Neutrophil (primary cell): ENCODE data around the gene SCMH1.

ENCODE experiments used
- H3K27ac ChIP-seq: fragments of 200-600 bp; sonication (generic); 2 replicates; pipeline ENCODE4 v1.5.1; 2016; ENCODE audit warnings: mild to moderate bottlenecking, moderate library complexity
- H3K27me3 ChIP-seq: fragments of 200-600 bp; sonication (generic); 2 replicates; pipeline ENCODE4 v1.6.0; 2016; ENCODE audit warnings: mild to moderate bottlenecking
- H3K36me3 ChIP-seq: fragments of 200-600 bp; sonication (generic); 2 replicates; pipeline ENCODE4 v1.5.1; 2017
- H3K4me1 ChIP-seq, 2 experiments: fragments of 200-600 bp in 1 of 2; sonication (generic) in 1 of 2; 1 replicate in 1 of 2; 2 replicates in 1 of 2; pipeline versions ENCODE4 v1.5.1 to v1.6.1; 2013 to 2016; ENCODE audit warnings: low read depth in 1 of 2, low read length in 1 of 2, mild to moderate bottlenecking in 1 of 2, moderate library complexity in 1 of 2; ENCODE audit not compliant: control insufficient read depth in 1 of 2, insufficient read depth in 1 of 2
- H3K4me3 ChIP-seq, 2 experiments: fragments of 200-600 bp in 1 of 2; sonication (generic) in 1 of 2; 1 replicate in 1 of 2; 2 replicates in 1 of 2; pipeline ENCODE4 v1.5.1; 2013 to 2016; ENCODE audit warnings: low read depth in 1 of 2, low read length in 1 of 2, mild to moderate bottlenecking in 1 of 2, moderate library complexity in 1 of 2
- H3K9me3 ChIP-seq: fragments of 200-600 bp; sonication (generic); 2 replicates; pipeline ENCODE4 v1.5.1; 2016
- TF ChIP-seq, protein P1 (sequence below): fragments of 200-600 bp; sonication (generic); IDR thresholded peaks from 2 replicates; pipeline ENCODE4 v1.5.1; 2016; ENCODE audit warnings: antibody characterized with exemption

The SCMH1 gene

DNA sequence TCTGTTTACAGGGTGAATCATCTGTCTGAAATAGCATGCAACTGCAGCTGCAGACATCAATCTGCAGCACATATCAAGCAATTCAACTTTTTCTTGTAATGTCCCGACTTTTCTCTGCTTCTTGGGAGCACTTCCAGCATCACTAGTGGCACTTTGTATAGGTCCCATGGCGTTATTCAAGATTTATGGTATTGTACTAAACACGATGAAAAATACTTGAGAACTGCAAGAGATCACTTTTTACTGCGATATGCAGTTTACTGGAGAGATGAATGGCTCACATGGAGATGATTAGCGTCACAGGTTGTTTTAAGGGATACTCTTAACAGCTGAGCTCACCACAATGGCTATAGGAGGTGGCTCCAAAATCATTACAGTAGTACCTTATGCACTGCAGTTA, 7.2 kb upstream of the SCMH1 start:
- H3K4me3 ChIP-seq, result no peak overlapping the region
- TF ChIP-seq, protein P1, sequence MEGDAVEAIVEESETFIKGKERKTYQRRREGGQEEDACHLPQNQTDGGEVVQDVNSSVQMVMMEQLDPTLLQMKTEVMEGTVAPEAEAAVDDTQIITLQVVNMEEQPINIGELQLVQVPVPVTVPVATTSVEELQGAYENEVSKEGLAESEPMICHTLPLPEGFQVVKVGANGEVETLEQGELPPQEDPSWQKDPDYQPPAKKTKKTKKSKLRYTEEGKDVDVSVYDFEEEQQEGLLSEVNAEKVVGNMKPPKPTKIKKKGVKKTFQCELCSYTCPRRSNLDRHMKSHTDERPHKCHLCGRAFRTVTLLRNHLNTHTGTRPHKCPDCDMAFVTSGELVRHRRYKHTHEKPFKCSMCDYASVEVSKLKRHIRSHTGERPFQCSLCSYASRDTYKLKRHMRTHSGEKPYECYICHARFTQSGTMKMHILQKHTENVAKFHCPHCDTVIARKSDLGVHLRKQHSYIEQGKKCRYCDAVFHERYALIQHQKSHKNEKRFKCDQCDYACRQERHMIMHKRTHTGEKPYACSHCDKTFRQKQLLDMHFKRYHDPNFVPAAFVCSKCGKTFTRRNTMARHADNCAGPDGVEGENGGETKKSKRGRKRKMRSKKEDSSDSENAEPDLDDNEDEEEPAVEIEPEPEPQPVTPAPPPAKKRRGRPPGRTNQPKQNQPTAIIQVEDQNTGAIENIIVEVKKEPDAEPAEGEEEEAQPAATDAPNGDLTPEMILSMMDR, result no peak
- H3K36me3 ChIP-seq, result no peaks in the 10 kb centered on the region
- H3K27ac ChIP-seq, result no peak overlapping the region
- no peaks in the 10 kb centered on the region for H3K9me3 ChIP-seq
- no peaks in the 10 kb centered on the region for H3K4me1 ChIP-seq
- H3K27me3 ChIP-seq, result no peaks in the 10 kb centered on the region

DNA sequence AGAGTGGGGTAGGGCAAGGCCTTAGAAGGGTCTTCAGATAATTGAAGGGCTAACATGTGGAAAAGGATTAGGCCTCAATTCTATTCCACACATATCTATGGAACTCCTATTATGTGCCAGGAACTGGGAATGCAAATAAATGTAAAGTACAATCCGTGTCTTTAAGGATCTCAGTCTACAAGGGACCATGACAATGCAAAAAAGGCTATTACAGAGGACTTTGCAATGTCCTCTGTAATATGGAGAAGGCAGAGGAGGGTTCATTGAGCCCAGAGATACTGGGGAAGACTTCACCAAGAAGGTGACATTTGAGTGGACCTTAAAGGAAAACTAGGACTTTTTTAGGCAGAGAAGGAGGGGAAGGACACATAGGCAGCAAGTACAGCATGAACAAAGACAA, 4.5 kb upstream of the SCMH1 start:
- Histone ChIP-seq H3K4me3 (no peak overlapping the region), H3K9me3 (no peaks in the 10 kb centered on the region), H3K36me3 (no peaks in the 10 kb centered on the region), H3K27ac (no peak overlapping the region), H3K27me3 (peaks cover 2% of the 10 kb centered on the region), H3K4me1 (peaks cover 8 to 9% of the 10 kb centered on the region in 2 experiments)
- TF ChIP-seq, protein P1, result no peak

DNA sequence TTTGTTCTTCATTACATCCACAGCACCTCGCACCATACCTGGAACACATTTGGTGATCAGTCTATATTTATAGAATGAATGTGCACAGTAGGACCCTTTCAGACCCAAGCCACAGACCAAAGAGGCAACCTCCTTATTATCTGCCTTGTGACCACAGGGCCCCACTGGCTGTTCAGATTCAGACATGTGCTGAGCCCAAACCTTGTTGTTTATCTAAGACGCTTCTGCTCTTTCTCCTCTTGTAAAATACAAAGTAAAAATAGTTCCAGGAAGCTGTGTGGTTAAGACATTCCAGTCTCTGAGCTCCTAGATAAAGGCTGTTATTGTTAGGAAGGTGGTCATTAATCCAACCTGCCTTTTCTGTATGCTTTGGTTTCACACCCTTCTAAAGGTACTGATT, 3.6 kb upstream of the SCMH1 start:
- Histone ChIP-seq H3K4me3 (no peak overlapping the region), H3K27ac (no peak overlapping the region), H3K27me3 (peaks cover 9% of the 10 kb centered on the region), H3K9me3 (no peaks in the 10 kb centered on the region), H3K36me3 (no peaks in the 10 kb centered on the region), H3K4me1 (peaks cover 13 to 17% of the 10 kb centered on the region in 2 experiments)
- TF ChIP-seq, protein P1, result no peak

DNA sequence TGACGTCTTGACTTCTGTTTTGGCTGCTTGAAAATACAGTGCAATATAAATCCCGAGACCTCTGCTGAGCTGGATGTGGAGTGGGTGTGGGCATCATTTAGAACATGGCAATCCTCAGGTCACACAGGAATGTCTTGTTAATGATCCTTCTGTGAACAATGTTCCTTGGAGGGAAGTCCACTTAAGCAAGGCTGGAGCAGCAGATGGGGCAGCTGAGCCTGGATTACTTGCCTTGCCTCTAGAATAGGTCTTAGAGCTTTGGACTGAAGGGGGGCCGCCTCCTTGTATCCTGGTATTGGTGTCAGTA, 926 bp upstream of the SCMH1 start:
- Histone ChIP-seq H3K9me3 (no peaks in the 10 kb centered on the region), H3K4me3 (peak overlapping the region in 1 of 2 experiments; percentile 62)

DNA sequence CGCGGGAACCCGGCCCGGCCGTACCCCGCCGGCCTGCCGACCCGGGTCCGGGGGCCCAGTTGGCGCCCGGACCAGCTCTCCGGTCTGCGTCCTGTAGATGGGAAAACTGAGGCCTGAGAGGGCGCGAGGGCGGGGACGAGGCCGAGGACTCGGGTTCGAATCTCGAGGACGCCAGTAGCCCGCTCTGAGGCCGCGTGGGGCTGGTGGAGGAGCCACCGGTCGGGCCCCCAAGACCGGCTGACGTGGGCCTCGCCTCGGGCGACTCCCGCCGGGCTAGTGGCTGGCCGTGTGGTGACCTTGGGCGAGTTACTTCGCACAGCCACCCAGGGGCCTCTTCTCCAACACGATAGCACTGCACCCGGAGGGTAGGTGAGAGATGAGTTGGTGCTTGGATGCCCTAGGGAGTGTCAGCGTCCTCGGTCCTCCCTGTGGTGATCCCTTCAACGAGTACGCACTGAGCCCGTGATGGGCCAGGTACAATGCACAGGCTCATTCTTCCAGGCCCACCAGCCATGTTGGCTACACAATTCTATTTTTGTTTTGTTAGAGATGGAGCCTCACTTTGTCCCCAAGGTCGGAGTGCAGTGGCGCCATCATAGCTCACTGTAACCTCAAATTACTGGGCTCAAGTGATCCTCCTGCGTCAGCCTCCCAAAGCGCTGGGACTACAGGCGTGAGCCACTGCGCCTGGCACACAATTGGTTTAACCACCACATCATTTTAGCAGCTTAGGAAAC, 404 bp upstream of the SCMH1 start:
- Histone ChIP-seq H3K36me3 (no peaks in the 10 kb centered on the region), H3K4me3 (peak overlapping the region; percentile 61 to 62), H3K4me1 (peaks cover 13 to 17% of the 10 kb centered on the region in 2 experiments), H3K9me3 (no peaks in the 10 kb centered on the region), H3K27me3 (peaks cover 9% of the 10 kb centered on the region), H3K27ac (no peak overlapping the region)
- TF ChIP-seq, protein P1, result no peak

More for the DNA sequence above, 926 bp upstream of the SCMH1 start:
- H3K27ac ChIP-seq, result no peak overlapping the region
- H3K36me3 ChIP-seq, result no peaks in the 10 kb centered on the region
- TF ChIP-seq, protein P1, result no peak
- H3K27me3 ChIP-seq, result peaks cover 9% of the 10 kb centered on the region
- peaks cover 13 to 17% of the 10 kb centered on the region in 2 experiments for H3K4me1 ChIP-seq
